Esophagus mucosa (tissue), 1 donor: Measurements from ENCODE around the gene TENT4A. TPM values are rescaled to one million over a fixed set of nuclear protein-coding genes. Genes with fewer than 3 reads are reported as not detected.
"Not testable (repeated sequence)": the region's sequence is repeated elsewhere in the genome, so short reads cannot be mapped to it uniquely, and the experiment has no call there.

Experiments
- ATAC-seq: fragments of 200-7000 bp; cut with Tn5 transposase; one replicate; pipeline ENCODE4 v1.9.1; 2020
- total RNA-seq: library from RNA; stranded (reverse); gene quantifications from one replicate; pipeline ENCODE4 v1.2.4, GENCODE V29; 2023
- donor health status: DM: yes; HTN: yes; CAD: no.

Gene TENT4A
- total RNA-seq, 1 donor from 2014 or later: 13.0 TPM

DNA sequence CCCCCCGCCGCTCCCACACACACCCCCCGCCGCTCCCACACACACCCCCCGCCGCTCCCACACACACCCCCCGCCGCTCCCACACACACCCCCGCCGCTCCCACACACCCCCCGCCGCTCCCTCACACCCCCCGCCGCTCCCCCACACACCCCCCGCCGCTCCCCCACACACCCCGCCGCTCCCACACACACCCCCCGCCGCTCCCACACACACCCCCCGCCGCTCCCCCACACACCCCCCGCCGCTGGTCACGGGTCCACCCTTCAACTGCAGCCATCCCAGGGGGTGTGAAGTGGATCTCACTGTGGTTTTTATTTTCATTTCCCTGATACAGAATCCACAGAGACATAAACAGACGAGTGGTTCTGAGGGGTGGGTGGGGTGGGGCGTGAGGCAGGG is 61.0 kb downstream of the TENT4A start:
- not testable (repeated sequence) for ATAC-seq

GRCh38 chr5:6774721-6775204 is 61.5 kb downstream of the TENT4A start:
- ATAC-seq: no peak

- no peak for ATAC-seq
These were observed 62.3 kb downstream of the TENT4A start for GRCh38 chr5:6775571-6775970.

DNA sequence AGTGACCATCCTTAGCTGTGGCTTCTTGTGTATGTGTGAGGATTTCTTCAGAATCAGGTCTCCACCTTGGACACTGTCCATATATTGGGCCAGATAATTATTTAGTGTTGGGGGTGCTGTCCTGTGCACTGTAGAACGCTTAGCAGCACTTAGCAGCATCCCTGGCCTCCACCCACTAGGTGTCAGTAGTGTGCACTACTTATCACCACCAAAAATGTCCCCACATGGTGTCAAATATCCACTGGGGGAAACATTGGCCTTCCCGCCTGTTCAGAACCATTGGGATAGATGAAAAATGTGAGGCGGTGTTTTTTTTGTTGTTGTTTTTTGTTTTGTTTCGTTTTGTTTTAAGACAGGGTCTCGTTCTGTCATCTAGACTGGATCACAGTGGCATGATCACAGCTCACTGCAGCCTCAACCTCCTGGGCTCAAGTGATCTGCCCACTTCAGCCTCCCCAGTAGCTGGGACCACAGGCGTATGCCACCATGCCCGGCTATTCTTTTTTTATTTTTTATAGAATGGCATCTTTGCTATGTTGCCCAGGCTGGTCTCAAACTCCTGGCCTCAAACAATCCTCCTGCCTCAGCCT is 67.7 kb downstream of the TENT4A start:
- ATAC-seq: no peak

DNA sequence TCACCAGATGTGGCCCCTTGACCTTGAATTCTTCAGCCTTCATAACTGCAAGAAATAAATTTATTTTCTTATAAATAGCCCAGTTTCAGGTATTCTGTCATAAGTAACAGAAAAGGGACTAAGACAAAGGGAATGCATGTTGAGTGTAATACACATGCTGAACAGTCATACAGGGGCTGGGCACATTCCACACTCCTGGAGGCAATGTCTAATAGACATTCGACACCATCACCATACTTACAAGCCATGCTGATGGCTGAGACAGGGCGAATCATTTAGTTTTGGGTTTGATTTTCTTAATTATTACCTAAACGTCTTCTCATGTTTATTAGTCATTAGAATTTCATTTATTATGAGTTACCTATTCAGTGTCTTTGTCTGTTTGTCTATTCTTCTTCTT is 68.5 kb downstream of the TENT4A start:
- no peak for ATAC-seq

- ATAC-seq: no peak
These were observed 70.6 kb downstream of the TENT4A start for GRCh38 chr5:6783787-6784186.

DNA sequence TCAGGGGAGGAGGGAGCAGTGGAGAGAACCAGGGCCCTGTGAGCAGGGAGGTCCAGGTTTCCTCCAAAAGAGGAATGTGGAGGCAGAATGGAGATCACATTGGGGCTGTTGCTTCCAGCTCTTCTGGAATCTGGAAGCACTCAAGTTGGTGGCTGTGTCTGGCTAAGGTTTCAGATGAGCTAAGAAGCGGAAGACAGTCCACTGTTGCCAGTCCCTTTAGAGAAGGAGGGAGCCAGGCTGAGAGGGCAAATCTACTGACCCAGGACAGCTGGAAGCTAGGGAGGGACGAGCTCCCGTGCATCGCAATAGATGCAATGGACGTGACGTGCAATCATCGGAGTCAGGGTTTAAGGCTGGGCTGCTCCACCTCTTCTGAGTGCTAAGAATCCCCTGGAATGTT is 71.2 kb downstream of the TENT4A start:
- no peak for ATAC-seq

GRCh38 chr5:6785161-6785860 is 72.1 kb downstream of the TENT4A start:
- no peak for ATAC-seq

GRCh38 chr5:6785861-6786180 is 72.6 kb downstream of the TENT4A start:
- ATAC-seq: no peak

DNA sequence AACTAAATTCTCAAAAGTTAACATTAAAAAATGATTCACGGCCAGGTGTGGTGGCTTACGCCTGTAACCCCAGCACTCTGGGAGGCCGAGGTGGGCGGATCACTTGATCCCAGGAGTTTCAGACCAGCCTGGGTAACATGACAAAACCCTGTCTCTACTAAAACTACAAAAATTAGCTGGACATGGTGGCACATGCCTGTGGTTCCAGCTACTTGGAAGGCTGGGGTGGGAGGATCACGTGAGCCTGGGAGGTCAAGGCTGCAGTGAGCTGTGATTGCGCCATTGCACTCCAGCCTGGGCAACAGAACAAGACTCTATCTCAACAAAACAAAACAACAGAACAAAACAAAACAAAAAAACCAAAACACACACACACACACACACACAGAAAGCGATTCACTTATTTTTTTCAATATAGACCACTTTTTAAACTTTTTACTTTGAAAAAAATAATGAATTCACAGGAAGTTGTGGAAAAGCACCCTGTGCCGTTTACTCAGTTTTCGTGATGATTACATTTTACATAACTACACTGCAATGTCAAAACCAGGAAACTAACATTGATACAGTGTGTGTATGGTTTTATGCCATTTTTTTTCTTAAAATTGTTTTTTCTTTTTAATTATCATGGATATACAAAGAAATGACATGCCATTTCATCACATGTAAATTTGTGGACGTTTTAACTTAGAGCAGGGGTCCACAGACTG is 73.7 kb downstream of the TENT4A start:
- ATAC-seq: no peak

GRCh38 chr5:6787941-6788340 is 74.7 kb downstream of the TENT4A start:
- no peak for ATAC-seq

DNA sequence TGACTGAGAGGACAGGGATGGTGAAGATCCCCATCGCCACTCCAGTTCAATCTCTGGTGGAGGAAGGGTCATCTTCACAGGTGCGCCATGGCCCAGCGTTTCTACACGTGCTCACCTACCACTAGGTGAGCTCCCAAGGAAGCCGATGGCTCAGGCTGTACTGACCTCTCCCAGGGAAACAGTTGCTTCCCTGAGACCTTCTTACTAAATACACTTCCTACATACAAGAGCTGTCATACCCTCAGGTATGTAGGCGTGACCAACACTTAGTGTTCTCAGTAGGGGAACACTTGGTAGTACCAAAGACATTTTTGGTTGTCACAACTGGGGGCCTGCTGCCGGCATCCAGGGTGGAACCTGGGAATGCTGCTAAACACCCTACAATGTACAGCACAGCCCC is 75.2 kb downstream of the TENT4A start:
- peak; percentile 27 for ATAC-seq

GRCh38 chr5:6788956-6789649 is 75.9 kb downstream of the TENT4A start:
- no peak for ATAC-seq

DNA sequence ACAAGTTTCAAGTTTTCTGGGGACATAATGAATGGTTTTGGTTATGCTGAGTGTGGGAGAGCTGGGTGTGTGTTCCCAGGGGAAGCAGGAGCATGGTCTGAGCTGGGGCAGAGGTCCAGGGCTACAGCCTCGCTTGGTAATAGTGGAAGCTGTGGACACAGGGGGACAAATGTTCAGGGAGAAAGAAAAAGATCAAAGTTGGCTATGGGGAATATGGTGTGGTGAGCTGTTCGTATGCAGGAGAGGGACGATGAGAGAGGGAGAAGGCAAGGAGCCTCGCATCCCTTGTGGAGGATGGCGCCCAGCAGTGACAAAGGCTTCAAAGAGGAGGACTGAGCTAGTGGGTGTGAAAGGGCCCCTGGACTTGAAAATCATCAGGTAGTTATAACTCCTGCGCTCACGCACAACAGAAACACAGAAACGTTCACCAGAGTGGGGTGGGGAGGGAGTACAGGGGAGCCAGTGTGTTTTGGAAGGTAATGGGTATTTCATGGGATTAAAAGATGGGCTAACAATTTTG is 77.2 kb downstream of the TENT4A start:
- no peak for ATAC-seq

DNA sequence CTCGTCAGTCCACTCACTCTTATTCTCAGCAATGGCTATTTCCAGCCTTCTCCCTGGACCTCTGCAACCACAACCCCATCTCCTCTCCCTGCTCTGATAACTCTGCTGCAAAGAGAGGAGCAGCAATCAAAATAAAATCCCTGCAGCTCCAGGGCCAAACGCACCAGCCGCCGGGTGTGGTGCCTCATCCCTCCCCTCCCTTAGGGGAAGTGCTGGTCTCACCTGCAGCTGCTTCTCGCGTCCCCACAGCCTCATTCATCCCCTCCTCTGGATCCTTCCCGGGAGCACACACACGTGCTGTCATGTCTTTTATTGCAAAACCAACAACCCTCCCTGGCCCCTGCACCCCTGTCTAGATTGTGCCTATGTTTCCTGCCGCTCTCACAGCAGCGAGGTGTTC is 77.8 kb downstream of the TENT4A start:
- ATAC-seq: no peak

GRCh38 chr5:6792376-6792775 is 79.1 kb downstream of the TENT4A start:
- no peak for ATAC-seq

DNA sequence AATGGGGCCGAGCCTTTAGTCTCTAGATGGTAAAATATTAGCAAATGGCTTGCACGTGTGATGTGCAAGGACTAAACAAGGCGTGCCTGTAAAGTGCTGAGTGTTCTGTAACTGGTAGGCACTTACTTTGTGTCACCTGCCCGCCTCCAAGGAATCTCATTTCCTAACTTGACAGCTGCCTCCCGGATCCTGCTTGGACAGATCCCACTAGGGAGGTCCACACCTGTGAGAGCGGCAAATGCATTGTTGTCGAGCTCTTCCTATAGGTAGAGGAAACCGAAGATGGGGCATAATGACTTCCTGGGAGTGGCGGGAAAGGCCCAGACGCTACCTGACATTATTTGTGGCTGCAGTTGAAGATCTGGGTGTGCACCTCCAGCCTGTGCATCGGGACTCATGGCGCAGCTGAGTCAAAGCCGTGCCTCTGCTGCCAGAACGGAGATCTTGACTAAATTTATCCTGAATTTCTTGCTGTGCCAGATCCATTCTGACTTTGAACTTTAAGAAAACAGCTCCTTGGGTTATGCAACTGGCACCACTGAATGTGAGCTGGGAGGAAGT is 79.8 kb downstream of the TENT4A start:
- ATAC-seq: peak; percentile 51

GRCh38 chr5:6801236-6801635 is 88.0 kb downstream of the TENT4A start:
- ATAC-seq: no peak

DNA sequence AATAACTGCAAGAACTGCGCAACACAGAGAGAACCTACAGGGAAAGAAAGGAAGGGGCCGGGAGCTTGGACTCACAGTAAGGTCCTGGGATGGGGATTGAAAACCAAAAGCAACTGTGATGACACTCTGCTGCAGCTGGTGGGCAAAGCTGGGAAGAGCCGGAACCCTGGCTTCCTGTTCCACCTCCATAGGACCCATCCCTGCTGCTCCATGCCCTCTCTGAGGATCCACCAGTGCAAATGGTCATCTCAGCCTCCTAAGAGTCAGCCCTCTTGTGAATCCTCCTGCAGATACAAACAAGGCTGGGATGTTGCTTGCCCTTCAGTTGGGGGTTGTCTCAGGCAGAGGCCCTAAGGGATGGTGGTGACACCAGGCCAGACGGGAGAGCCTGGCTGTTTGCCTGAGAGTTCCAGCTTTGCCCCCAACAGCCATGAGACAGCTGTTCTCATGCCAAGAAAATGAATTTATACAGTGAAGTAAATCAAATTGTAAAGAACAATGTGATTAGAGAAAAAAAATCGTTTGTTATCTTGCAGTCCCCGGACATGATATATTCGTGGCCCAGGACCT is 90.8 kb downstream of the TENT4A start:
- no peak for ATAC-seq

- no peak for ATAC-seq
These were observed 91.7 kb downstream of the TENT4A start for GRCh38 chr5:6804766-6805501.

DNA sequence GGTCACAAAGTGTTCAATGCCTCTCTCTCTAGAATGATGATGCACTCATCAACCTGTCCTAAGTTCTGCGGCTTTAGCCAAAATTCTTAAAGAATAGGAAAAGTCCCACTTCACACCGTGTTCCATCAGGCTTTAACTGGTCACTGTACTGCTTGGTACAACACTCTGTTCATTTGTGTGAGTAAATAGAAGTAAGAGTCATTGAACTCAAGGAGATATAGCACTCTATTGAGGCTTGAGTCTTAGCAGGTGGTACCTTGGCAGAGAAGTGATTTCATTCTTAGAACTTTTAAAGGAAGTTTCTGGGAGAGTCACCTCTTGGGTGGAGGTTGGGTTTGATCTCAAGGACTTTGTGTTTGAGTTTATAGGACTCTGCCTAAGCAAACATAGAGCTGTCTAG is 92.6 kb downstream of the TENT4A start:
- no peak for ATAC-seq
